ENCODE results near the gene HNRNPF. TPM values are rescaled to one million over a fixed set of nuclear protein-coding genes. Genes with fewer than 3 reads are reported as not detected.

Gene HNRNPF
- total RNA-seq, 1 experiment from 2014 or later: 358 TPM

DNA sequence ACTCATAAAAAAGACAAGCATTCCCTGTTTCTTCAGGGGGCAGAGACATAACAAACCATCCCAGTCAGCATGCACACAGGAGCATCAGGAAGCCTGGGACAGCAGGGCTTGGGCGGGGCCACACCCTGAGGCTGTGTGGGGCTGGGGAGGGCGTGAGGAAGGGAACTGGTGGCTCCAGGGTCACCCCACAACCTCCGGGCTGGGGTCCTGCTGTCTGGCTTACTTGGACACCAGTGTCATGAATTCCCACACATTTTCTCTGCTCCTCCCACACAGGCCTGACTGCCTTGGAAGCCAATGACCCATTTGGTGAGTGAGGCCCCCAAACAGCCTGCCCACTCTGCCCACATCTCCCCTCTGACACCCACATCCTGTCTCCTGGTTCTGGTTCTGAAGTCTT, 34.8 kb downstream of the HNRNPF start (continued):
- TF ChIP-seq, protein P1, sequence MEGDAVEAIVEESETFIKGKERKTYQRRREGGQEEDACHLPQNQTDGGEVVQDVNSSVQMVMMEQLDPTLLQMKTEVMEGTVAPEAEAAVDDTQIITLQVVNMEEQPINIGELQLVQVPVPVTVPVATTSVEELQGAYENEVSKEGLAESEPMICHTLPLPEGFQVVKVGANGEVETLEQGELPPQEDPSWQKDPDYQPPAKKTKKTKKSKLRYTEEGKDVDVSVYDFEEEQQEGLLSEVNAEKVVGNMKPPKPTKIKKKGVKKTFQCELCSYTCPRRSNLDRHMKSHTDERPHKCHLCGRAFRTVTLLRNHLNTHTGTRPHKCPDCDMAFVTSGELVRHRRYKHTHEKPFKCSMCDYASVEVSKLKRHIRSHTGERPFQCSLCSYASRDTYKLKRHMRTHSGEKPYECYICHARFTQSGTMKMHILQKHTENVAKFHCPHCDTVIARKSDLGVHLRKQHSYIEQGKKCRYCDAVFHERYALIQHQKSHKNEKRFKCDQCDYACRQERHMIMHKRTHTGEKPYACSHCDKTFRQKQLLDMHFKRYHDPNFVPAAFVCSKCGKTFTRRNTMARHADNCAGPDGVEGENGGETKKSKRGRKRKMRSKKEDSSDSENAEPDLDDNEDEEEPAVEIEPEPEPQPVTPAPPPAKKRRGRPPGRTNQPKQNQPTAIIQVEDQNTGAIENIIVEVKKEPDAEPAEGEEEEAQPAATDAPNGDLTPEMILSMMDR (IDR thresholded peaks at IDR 0.05): no peak
- TF ChIP-seq TCF7 (CRISPR knock-in tag; IDR thresholded peaks at IDR 0.05; ENCODE audit: low read depth) (no peak), SOX15 (CRISPR knock-in tag; IDR thresholded peaks at IDR 0.05) (no peak), ZNF317 (CRISPR knock-in tag; IDR thresholded peaks at IDR 0.05; ENCODE audit: borderline replicate concordance, low read depth) (no peak)
- TF ChIP-seq, protein P2, sequence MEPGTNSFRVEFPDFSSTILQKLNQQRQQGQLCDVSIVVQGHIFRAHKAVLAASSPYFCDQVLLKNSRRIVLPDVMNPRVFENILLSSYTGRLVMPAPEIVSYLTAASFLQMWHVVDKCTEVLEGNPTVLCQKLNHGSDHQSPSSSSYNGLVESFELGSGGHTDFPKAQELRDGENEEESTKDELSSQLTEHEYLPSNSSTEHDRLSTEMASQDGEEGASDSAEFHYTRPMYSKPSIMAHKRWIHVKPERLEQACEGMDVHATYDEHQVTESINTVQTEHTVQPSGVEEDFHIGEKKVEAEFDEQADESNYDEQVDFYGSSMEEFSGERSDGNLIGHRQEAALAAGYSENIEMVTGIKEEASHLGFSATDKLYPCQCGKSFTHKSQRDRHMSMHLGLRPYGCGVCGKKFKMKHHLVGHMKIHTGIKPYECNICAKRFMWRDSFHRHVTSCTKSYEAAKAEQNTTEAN (CRISPR knock-in tag; IDR thresholded peaks at IDR 0.05): no peak
- TF ChIP-seq, protein P3, sequence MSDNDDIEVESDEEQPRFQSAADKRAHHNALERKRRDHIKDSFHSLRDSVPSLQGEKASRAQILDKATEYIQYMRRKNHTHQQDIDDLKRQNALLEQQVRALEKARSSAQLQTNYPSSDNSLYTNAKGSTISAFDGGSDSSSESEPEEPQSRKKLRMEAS (CRISPR knock-in tag; IDR thresholded peaks at IDR 0.05): no peak
- TF ChIP-seq, protein P4, sequence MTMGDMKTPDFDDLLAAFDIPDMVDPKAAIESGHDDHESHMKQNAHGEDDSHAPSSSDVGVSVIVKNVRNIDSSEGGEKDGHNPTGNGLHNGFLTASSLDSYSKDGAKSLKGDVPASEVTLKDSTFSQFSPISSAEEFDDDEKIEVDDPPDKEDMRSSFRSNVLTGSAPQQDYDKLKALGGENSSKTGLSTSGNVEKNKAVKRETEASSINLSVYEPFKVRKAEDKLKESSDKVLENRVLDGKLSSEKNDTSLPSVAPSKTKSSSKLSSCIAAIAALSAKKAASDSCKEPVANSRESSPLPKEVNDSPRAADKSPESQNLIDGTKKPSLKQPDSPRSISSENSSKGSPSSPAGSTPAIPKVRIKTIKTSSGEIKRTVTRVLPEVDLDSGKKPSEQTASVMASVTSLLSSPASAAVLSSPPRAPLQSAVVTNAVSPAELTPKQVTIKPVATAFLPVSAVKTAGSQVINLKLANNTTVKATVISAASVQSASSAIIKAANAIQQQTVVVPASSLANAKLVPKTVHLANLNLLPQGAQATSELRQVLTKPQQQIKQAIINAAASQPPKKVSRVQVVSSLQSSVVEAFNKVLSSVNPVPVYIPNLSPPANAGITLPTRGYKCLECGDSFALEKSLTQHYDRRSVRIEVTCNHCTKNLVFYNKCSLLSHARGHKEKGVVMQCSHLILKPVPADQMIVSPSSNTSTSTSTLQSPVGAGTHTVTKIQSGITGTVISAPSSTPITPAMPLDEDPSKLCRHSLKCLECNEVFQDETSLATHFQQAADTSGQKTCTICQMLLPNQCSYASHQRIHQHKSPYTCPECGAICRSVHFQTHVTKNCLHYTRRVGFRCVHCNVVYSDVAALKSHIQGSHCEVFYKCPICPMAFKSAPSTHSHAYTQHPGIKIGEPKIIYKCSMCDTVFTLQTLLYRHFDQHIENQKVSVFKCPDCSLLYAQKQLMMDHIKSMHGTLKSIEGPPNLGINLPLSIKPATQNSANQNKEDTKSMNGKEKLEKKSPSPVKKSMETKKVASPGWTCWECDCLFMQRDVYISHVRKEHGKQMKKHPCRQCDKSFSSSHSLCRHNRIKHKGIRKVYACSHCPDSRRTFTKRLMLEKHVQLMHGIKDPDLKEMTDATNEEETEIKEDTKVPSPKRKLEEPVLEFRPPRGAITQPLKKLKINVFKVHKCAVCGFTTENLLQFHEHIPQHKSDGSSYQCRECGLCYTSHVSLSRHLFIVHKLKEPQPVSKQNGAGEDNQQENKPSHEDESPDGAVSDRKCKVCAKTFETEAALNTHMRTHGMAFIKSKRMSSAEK (CRISPR knock-in tag; IDR thresholded peaks at IDR 0.05; ENCODE audit: borderline replicate concordance): no peak
- TF ChIP-seq, protein P5, sequence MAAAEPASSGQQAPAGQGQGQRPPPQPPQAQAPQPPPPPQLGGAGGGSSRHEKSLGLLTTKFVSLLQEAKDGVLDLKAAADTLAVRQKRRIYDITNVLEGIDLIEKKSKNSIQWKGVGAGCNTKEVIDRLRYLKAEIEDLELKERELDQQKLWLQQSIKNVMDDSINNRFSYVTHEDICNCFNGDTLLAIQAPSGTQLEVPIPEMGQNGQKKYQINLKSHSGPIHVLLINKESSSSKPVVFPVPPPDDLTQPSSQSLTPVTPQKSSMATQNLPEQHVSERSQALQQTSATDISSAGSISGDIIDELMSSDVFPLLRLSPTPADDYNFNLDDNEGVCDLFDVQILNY (CRISPR knock-in tag; IDR thresholded peaks at IDR 0.05): no peak

DNA sequence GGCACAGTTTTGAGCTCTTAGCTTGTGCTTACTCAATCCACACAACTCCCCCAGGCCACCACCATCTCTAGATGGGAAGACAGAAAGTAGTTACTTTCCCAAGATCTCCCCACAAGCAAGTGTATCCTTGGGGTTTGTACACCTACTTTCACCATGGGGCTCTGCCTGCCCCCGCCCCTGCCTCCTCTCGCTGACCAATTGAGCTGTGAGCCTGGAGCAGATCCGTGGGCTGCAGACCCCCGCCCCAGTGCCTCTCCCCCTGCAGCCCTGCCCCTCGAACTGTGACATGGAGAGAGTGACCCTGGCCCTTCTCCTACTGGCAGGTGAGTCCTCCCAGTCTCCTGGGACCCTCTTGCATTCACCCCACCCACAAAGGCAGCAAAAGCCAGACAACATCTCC, 35.5 kb downstream of the HNRNPF start:
- no peak for DNase-seq (ENCODE audit: low spot score)

DNA sequence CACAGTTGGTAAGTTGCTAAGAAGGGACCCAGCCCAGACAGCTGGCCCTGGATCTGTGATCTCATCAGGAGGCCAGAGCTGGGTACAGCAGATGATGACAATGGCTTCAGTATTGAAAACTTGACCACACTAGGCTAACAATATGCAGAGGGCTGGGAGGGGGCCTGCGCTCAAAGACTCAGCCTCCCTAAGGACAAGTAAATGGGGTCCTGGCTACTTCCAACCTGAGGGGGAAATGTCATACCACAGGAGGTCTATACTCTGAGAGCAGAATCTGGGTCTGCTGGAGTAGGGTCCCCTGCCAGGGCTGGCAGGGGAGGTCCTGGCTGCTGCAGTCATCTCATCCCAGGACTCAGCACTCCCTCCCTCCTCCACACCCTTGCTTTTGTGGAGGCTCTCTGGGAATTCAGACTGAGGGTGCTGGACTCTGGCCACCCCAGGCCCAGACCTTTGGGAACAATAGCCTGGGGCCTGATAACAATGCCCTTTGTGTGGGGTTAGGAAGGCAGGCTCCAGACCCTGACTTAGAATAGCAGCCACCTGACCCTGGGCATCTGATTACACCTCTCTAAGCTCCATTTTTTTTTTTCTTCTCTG, 36.1 kb downstream of the HNRNPF start:
- ATAC-seq (no peak), DNase-seq (ENCODE audit: low spot score) (no peak)
- ChIA-PET CTCF (interaction anchor here (0.6 to 1.3 kb wide), 3 partner anchors 80 to 225 kb away, joined by 3 to 4 read pairs (median 3); no protein-coding TSS in a partner anchor), POLR2A (no interaction called here)
- Mint-ChIP-seq H3K9me3 (no peaks in the 10 kb centered on the region), H3K27me3 (ENCODE audit: low read depth) (no peaks in the 10 kb centered on the region), H3K27ac (no peak overlapping the region), H3K4me3 (no peak overlapping the region), H3K36me3 (no peaks in the 10 kb centered on the region), H3K4me1 (peaks cover 36% of the 10 kb centered on the region)
- TF ChIP-seq, protein P6, sequence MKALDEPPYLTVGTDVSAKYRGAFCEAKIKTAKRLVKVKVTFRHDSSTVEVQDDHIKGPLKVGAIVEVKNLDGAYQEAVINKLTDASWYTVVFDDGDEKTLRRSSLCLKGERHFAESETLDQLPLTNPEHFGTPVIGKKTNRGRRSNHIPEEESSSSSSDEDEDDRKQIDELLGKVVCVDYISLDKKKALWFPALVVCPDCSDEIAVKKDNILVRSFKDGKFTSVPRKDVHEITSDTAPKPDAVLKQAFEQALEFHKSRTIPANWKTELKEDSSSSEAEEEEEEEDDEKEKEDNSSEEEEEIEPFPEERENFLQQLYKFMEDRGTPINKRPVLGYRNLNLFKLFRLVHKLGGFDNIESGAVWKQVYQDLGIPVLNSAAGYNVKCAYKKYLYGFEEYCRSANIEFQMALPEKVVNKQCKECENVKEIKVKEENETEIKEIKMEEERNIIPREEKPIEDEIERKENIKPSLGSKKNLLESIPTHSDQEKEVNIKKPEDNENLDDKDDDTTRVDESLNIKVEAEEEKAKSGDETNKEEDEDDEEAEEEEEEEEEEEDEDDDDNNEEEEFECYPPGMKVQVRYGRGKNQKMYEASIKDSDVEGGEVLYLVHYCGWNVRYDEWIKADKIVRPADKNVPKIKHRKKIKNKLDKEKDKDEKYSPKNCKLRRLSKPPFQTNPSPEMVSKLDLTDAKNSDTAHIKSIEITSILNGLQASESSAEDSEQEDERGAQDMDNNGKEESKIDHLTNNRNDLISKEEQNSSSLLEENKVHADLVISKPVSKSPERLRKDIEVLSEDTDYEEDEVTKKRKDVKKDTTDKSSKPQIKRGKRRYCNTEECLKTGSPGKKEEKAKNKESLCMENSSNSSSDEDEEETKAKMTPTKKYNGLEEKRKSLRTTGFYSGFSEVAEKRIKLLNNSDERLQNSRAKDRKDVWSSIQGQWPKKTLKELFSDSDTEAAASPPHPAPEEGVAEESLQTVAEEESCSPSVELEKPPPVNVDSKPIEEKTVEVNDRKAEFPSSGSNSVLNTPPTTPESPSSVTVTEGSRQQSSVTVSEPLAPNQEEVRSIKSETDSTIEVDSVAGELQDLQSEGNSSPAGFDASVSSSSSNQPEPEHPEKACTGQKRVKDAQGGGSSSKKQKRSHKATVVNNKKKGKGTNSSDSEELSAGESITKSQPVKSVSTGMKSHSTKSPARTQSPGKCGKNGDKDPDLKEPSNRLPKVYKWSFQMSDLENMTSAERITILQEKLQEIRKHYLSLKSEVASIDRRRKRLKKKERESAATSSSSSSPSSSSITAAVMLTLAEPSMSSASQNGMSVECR (CRISPR knock-in tag; IDR thresholded peaks at IDR 0.05; ENCODE audit: borderline replicate concordance): no peak
- TF ChIP-seq CREM (CRISPR knock-in tag; IDR thresholded peaks at IDR 0.05): no peak
- TF ChIP-seq NFATC4 (CRISPR knock-in tag; IDR thresholded peaks at IDR 0.05): no peak
- TF ChIP-seq, protein P7, sequence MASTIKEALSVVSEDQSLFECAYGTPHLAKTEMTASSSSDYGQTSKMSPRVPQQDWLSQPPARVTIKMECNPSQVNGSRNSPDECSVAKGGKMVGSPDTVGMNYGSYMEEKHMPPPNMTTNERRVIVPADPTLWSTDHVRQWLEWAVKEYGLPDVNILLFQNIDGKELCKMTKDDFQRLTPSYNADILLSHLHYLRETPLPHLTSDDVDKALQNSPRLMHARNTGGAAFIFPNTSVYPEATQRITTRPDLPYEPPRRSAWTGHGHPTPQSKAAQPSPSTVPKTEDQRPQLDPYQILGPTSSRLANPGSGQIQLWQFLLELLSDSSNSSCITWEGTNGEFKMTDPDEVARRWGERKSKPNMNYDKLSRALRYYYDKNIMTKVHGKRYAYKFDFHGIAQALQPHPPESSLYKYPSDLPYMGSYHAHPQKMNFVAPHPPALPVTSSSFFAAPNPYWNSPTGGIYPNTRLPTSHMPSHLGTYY (CRISPR knock-in tag; IDR thresholded peaks at IDR 0.05): no peak
- TF ChIP-seq, protein P8, sequence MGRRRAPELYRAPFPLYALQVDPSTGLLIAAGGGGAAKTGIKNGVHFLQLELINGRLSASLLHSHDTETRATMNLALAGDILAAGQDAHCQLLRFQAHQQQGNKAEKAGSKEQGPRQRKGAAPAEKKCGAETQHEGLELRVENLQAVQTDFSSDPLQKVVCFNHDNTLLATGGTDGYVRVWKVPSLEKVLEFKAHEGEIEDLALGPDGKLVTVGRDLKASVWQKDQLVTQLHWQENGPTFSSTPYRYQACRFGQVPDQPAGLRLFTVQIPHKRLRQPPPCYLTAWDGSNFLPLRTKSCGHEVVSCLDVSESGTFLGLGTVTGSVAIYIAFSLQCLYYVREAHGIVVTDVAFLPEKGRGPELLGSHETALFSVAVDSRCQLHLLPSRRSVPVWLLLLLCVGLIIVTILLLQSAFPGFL (CRISPR knock-in tag; IDR thresholded peaks at IDR 0.05; ENCODE audit: borderline replicate concordance): no peak

More for the DNA sequence above, 35.5 kb downstream of the HNRNPF start:
- CTCF ChIA-PET: interaction anchor here (1.3 kb wide), 2 partner anchors 80 to 123 kb away, joined by 3 to 4 read pairs; no protein-coding TSS in a partner anchor
- no peak overlapping the region for H3K4me3 Mint-ChIP-seq
- H3K4me1 Mint-ChIP-seq: peaks cover 38% of the 10 kb centered on the region
- no peaks in the 10 kb centered on the region for H3K36me3 Mint-ChIP-seq
- ATAC-seq: no peak
- no peaks in the 10 kb centered on the region for H3K27me3 Mint-ChIP-seq (ENCODE audit: low read depth)
- TF ChIP-seq HMGA2 (CRISPR knock-in tag; IDR thresholded peaks at IDR 0.05) (no peak), GABPB1 (CRISPR knock-in tag; IDR thresholded peaks at IDR 0.05) (no peak), CBFB (CRISPR knock-in tag; IDR thresholded peaks at IDR 0.05; ENCODE audit: low read depth) (no peak)
- POLR2A ChIA-PET: no interaction called here
- H3K27ac Mint-ChIP-seq: no peak overlapping the region
- H3K9me3 Mint-ChIP-seq: no peaks in the 10 kb centered on the region
